AG08395 (cell line): ENCODE data around the gene SLC6A13.
"Not testable (repeated sequence)": the region's sequence is repeated elsewhere in the genome, so short reads cannot be mapped to it uniquely, and the experiment has no call there.

Experiments used
- DNase-seq: peaks from one replicate; pipeline ENCODE4 v3.0.0; 2012; ENCODE audit warnings: mixed read lengths, low spot score

The SLC6A13 gene

GRCh38 chr12:262817-263216, at the start of gene SLC6A13:
Gene SLC6A13 (minus strand): TSS chr12:262836. CDS start chr12:260052, 2,784 bp downstream.
- no peak for DNase-seq

DNA sequence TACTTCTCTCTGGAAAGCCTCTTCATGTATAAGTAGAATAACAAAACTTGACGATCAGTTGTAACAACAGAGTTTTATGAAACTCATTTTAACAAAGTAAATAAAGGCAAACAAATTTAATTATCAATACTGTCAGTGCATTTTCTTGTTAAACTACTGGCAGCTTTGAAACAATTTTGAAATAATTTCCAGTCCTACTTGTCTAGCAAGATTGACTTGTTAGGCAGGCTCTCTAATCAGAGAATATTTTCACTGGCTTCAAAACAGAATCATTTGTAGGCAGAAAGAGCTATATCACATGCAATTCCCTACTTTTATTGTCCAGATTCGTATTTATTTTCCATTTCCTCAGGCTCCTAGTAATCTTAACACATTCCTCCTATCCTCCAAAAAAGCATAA, 45.9 kb upstream of the SLC6A13 start:
- no peak for DNase-seq

GRCh38 chr12:307406-307805, 44.8 kb upstream of the SLC6A13 start:
- DNase-seq: no peak

DNA sequence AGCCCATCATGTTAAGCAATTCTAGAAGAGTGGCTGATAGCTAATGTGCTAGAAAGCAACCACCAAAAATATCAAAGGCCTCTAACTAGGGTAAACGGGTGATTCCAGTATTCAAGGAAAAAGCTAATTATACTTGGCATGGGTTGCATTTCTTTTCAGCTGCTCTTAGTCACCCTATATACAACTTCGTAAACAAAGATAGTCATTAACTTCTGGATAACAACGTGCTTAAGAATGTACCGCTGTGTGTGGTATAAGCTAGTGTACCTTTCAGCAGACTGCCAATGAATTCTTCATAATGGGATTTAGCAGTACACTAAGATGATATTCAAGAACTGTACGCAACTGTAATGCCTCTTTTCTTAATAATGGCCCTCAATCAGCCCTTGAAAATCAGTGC, 42.2 kb upstream of the SLC6A13 start:
- DNase-seq: no peak

- DNase-seq: not testable (repeated sequence)
Observed at GRCh38 chr12:302766-303165, 40.1 kb upstream of the SLC6A13 start.

DNA sequence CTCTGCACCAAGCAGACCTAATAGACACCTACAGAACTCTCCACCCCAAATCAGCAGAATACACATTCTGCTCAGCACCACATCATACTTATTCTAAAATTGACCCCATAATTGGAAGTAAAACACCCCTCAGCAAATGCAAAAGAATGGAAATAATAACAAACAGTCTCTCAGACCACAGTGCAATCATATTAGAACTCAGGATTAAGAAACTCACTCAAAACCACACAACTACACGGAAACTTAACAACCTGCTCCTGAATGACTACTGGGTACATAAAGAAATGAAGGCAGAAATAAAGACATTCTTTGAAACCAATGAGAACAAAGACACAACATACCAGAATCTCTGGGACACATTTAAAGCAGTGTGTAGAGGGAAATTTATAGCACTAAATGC, 37.5 kb upstream of the SLC6A13 start:
- not testable (repeated sequence) for DNase-seq

- not testable (repeated sequence) for DNase-seq
Observed at GRCh38 chr12:299511-299910, 36.9 kb upstream of the SLC6A13 start.

DNA sequence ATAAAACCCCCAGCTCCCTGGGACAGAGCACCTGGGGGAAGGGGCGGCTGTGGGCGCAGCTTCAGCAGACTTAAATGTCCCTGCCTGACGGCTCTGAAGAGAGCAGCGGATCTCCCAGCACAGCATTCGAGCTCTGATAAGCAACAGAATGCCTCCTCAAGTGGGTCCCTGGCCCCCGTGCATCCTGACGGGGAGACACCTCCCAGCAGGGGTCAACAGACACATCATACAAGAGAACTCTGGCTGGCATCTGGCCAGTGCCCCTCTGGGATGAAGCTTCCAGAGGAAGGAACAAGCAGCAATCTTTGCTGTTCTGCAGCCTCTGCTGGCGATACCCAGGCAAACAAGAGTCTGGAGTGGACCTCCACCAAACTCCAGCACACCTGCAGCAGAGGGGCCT, 35.4 kb upstream of the SLC6A13 start:
- DNase-seq: not testable (repeated sequence)

DNA sequence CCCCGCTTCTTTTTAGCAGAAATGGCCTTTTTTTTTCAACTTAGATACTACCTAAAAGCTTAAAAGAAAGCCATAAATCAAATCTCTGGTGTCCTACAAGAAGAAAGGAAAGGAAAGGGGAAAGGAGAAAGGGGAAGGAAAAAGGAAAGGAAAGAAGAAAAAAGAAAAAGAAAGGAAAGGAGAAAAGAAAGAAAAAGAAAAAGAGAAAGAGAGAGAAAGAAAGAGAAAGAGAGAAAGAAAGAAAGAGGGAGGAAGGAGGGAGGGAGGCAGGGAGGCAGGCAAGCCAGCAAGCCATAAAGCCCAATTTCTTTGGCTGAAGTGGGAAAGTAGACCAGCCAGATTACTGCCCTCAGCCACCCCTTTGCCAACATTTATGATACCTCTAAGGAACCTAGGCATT, 32.5 kb upstream of the SLC6A13 start:
- DNase-seq: no peak

DNA sequence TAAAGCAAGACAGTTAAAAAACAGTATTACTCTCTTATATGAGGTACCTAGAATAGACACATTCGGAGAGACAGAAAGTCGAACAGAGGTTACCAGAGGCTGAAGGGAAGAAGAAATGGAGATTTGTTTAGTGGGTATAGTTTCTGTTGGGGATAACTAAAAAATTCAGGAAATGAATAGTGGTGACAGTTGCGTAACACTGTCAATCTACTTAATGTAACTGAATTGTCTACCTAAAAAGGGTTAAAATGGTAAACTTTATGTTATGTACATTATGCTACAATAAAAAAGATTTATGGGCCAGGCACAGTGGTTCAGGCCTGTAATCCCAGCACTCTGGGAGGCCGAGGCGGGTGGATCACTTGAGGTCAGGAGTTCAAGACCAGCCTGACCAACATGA, 30.6 kb upstream of the SLC6A13 start:
- DNase-seq: no peak

DNA sequence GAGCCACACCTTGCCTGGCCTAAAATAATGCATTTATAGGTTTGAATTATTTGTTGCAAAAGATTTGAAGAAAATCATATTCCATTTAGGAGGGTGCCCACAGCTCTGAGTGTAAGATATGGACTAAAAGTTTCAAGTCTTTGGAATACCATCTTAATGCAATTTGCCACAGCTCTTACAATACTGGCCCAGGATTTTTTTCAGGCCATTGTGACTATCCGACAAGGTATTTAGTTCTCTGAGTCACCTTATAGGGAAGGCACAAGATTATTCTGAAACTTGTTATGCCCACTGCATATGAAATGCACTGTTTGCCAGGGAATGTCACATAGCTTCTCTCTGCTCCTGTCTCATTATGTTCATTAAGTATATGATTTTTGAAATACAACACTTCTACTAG, 29.6 kb upstream of the SLC6A13 start:
- peak; percentile 10 for DNase-seq

DNA sequence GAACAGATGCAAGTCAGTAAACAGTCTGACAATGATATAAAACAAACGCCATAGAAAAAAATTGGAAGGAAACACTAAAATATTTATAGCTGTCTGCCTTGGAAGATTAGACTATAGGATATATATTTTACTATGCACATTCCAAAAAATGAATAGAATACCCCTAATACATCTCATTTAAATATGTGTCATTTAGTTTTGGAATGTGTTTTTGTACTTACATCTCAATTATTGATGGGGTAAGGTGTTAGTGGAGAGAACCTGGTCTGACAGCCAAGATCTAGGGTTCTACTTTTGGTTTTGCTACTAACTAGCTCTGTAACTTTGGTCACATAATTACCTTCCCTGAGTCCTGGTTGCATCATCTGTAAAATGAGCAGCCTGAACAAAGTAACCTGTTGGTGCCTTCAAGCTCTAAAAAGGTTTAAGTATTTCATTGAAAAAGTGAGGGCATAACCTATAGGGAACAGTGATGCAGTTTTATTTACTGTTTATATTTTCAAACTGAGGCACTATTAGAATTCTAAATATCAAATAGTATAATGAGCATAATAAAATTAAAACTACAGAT, 28.6 kb upstream of the SLC6A13 start:
- DNase-seq: no peak

DNA sequence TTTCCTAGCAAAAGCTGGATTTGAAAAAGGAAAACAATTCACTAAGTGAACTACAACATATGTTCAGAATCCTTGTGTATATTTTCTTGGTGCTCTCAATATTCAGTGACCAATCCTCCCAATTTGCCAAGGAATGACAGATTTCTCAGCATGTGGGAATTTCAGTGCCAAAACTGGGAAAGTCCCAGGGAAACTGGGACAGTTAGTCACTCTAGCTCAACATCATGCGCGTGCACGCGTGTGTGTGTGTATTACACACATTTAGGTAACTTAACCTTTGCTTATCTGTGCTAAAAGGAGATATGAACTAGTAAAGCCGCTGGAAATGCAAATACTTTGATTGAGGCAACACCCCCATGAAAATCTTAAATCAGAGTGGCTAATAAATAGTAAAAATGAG, 26.1 kb upstream of the SLC6A13 start:
- DNase-seq: peak; percentile 60

DNA sequence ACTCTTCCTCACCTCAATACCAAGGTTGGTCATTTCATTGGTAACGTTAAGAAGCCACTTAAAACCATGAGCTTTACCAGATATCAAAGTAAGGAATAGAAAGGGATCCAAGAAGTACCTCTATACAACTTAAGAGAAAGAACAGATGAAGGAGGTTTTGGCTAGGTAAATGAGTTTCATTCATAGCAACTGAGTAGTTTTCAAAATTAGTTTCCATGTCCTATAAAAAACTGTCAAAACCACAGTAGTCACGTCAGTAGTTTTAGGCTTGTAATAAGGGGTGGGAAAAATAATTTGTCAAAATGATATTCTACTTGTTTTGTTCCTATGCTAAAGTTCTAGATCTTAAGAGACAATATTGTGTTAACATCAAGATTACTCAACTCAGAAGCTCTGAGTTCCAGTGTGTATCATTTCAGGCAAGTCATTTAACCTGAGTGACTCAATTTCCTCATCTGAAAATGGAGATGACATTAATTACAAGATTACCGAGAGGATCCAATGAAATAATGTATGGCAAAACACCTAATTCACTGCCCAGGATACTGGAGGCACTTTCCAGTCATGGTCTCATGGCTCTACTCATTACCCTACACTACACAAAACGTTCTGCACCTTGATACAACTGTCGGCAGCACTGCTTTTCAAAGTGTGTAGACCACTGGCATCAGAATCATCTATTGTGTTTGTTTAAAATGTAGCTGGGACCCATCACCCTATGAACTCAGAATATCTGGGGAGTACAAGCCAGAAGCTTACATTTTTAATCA, 24.1 kb upstream of the SLC6A13 start:
- no peak for DNase-seq

- no peak for DNase-seq
Observed at GRCh38 chr12:278046-278445, 15.4 kb upstream of the SLC6A13 start.

DNA sequence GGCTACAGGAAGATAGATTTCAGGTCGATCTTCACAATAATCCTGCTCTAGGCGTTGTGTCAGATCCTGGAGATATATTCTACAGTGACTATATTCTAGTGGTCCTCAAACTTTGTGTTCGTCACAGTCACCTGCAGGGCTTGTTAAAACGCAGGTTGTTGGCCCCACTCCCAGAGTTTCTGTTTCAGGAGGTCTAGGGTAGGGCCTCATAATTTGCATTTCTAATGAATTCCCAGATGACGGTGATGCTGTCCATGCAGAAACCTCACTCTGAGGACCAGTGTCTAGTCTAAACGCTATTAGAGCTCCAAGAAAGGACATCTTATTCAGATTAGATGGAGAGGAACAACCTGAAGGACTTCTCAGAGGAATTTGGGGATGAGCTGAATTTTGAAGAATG, 13.2 kb upstream of the SLC6A13 start:
- no peak for DNase-seq

- no peak for DNase-seq
Observed at GRCh38 chr12:273382-273781, 10.7 kb upstream of the SLC6A13 start.

DNA sequence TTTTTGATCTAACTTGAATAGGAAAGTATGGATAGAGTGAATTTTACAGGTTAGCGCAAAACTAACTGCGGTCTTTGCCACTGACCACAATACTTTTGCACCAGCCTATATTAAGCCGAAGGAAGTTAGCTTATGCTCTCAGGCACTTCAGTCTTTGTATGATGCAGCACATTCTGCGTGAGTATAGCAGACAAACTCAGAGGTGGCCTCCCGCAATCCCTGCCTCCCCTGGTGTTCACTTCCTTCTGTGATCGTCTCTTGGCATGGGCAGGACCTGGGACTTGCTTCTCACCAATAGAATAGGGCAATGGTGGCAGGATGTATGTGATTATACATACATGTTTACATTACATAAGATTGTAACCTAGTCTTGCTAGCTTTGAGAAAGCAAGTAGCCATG, 10.3 kb upstream of the SLC6A13 start:
- DNase-seq: no peak

DNA sequence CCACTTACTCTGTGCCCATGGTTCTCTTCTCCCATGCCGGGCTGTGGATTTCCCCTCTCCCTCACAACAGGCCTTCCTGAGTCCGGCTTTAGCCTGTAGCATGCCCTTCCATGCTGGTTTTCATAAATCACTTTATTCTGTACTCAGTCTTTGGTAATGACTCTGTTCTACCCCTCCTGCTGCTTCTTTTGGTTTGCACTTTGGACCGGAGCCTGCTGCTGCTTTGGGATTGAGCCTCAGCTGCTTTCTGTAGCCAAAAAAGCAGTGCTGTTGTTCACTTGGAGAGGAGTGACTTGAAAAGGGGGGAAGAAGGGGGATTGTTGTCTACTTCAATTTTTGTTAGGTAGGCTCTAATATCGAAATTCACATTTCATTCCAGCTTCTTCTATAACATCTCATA, 8.5 kb upstream of the SLC6A13 start:
- DNase-seq: no peak

GRCh38 chr12:269191-269590, 6.6 kb upstream of the SLC6A13 start:
- DNase-seq: no peak

GRCh38 chr12:268483-268840, 5.8 kb upstream of the SLC6A13 start:
- no peak for DNase-seq

- no peak for DNase-seq
Observed at GRCh38 chr12:267581-268482, 5.2 kb upstream of the SLC6A13 start.

- DNase-seq: no peak
Observed at GRCh38 chr12:265096-265495, 2.5 kb upstream of the SLC6A13 start.
